OCI-LY3 (cell line): ENCODE results near the gene DUS2.

ENCODE experiments used
- H2AFZ ChIP-seq: fragments of 200-600, 300-600 bp; shearing (Covaris generic); 2 replicates; pipeline ENCODE4 v1.6.0; 2014; ENCODE audit warnings: antibody characterized with exemption, low read depth, low read length
- H3K27ac ChIP-seq: fragments of 200-600, 300-600 bp; sonication (generic); 2 replicates; pipeline ENCODE4 v1.5.1; 2014; ENCODE audit warnings: mild to moderate bottlenecking, low read length, moderate library complexity, mixed read lengths
- H3K27me3 ChIP-seq: fragments of 200-600, 300-600 bp; sonication (generic); 2 replicates; pipeline ENCODE4 v1.6.1; 2014; ENCODE audit warnings: low read depth, low read length, mixed read lengths
- H3K36me3 ChIP-seq: fragments of 200-600, 300-600 bp; sonication (generic); replicated peaks from 2 replicates; pipeline ENCODE3; 2014; ENCODE audit warnings: low read depth, low read length, mixed read lengths
- H3K4me1 ChIP-seq: fragments of 300-600, 200-600 bp; sonication (generic); 2 replicates; pipeline ENCODE4 v1.6.1; 2014; ENCODE audit warnings: low read length, mixed read lengths
- H3K4me2 ChIP-seq: fragments of 200-600, 300-600 bp; sonication (generic); 2 replicates; pipeline ENCODE4 v1.6.1; 2014; ENCODE audit warnings: low read length, mixed read lengths
- H3K4me3 ChIP-seq: fragments of 300-600, 200-600 bp; sonication (generic); 2 replicates; pipeline ENCODE4 v1.5.1; 2014; ENCODE audit warnings: antibody characterized with exemption, mild to moderate bottlenecking, low read length, moderate library complexity
- H3K79me2 ChIP-seq: fragments of 300-600, 200-600 bp; shearing (Covaris generic); 2 replicates; pipeline ENCODE4 v1.6.1; 2014; ENCODE audit warnings: mild to moderate bottlenecking, low read length, mixed read lengths
- H3K9ac ChIP-seq: fragments of 300-600, 200-600 bp; shearing (Covaris generic); 2 replicates; pipeline ENCODE4 v1.6.0; 2014; ENCODE audit warnings: mild to moderate bottlenecking, low read length, moderate library complexity
- H3K9me3 ChIP-seq: fragments of 200-600, 300-600 bp; shearing (Covaris generic); 2 replicates; pipeline ENCODE4 v1.6.1; 2014; ENCODE audit warnings: low read length, mixed read lengths; ENCODE audit not compliant: insufficient read depth
- H4K20me1 ChIP-seq: fragments of 200-600, 300-600 bp; sonication (generic); 2 replicates; pipeline ENCODE4 v1.6.1; 2016; ENCODE audit warnings: low read length, mixed read lengths; ENCODE audit not compliant: insufficient read depth
- EZH2phosphoT487 ChIP-seq: fragments of 200-600 bp; shearing (Covaris generic); IDR thresholded peaks from 2 replicates; pipeline ENCODE4 v1.6.1; 2018; ENCODE audit warnings: antibody characterized with exemption, mixed run types, low read depth
- TF ChIP-seq, protein P1 (sequence below): fragments of 200-600, 300-600 bp; sonication (generic); IDR thresholded peaks from 2 replicates; pipeline ENCODE4 v1.5.1; 2014; ENCODE audit warnings: antibody characterized with exemption, low read length, low read depth

Gene DUS2

GRCh38 chr16:68072038-68072695 is 49.1 kb downstream of the DUS2 start:
- H3K4me1 ChIP-seq = peaks cover 14% of the 10 kb centered on the region

DNA sequence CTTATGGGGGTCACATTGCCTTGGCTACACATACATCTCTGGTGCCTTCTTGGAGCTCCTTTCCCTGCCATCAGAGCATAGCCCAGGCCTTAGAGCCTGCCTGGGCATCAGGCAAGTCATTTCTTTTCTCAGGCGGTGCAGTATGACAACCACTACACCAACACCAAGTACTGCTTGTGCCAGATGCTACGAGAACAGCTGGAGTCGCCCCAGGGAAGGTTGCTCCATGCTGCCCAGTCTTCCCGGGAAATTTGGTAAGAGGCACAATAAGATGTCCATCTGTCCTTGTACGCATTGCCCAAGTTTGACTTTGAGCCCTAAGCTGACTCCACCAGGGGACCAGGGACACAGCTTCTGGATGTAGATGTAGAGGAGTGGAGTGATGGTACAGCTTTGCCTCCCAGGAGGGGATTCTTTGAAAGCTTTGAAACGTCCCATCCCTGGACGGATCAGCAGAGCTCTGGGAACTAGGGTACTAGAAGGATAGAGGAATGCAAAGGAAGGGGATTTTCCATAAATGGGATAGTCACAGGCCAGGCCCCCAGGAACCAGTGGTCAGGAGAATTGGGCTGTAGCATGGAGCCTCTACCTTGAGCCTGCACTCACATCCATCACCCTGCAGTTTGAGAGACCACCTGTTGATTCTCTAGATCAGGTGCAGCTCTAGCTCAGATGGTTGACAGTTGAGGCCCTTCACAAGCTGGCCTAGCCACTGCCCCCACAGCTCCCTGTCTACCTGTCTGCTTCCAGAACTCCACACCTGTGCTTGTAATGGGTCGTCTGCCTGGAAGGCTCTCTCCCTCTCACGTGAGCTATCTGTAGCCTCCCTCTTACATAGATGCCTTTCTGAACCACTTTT is 51.0 kb downstream of the DUS2 start:
- Histone ChIP-seq H3K36me3 (peaks cover 50% of the 10 kb centered on the region), H3K9ac (no peak overlapping the region), H3K27ac (0 out of 2 replicates have a peak overlapping the region, but pooled peaks have one; percentile 23), H3K27me3 (no peaks in the 10 kb centered on the region), H3K4me1 (peaks cover 14% of the 10 kb centered on the region), H3K4me2 (peak overlapping the region; percentile 34; the same call in 1 of the 2 replicates), H3K9me3 (no peaks in the 10 kb centered on the region), H2AFZ (no peak overlapping the region), H3K4me3 (no peak overlapping the region), H3K79me2 (no peaks in the 10 kb centered on the region), H4K20me1 (peaks cover 4% of the 10 kb centered on the region; the same call in 1 of the 2 replicates)
- no peak for TF ChIP-seq EZH2phosphoT487
- TF ChIP-seq, protein P1, sequence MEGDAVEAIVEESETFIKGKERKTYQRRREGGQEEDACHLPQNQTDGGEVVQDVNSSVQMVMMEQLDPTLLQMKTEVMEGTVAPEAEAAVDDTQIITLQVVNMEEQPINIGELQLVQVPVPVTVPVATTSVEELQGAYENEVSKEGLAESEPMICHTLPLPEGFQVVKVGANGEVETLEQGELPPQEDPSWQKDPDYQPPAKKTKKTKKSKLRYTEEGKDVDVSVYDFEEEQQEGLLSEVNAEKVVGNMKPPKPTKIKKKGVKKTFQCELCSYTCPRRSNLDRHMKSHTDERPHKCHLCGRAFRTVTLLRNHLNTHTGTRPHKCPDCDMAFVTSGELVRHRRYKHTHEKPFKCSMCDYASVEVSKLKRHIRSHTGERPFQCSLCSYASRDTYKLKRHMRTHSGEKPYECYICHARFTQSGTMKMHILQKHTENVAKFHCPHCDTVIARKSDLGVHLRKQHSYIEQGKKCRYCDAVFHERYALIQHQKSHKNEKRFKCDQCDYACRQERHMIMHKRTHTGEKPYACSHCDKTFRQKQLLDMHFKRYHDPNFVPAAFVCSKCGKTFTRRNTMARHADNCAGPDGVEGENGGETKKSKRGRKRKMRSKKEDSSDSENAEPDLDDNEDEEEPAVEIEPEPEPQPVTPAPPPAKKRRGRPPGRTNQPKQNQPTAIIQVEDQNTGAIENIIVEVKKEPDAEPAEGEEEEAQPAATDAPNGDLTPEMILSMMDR = no peak

More at GRCh38 chr16:68072038-68072695, 49.1 kb downstream of the DUS2 start:
- no peak for TF ChIP-seq EZH2phosphoT487
- TF ChIP-seq, protein P1 = no peak
- no peaks in the 10 kb centered on the region for H3K9me3 ChIP-seq
- peaks cover 37% of the 10 kb centered on the region for H3K36me3 ChIP-seq
- H2AFZ ChIP-seq = no peak overlapping the region
- no peak overlapping the region for H3K4me3 ChIP-seq
- no peaks in the 10 kb centered on the region for H3K27me3 ChIP-seq
- H3K4me2 ChIP-seq = no peak overlapping the region
- no peak overlapping the region for H3K9ac ChIP-seq
- no peaks in the 10 kb centered on the region for H3K79me2 ChIP-seq
- H4K20me1 ChIP-seq = peaks cover 4% of the 10 kb centered on the region; the same call in 1 of the 2 replicates
- no peak overlapping the region for H3K27ac ChIP-seq

GRCh38 chr16:68074850-68075555 is 51.9 kb downstream of the DUS2 start:
- Histone ChIP-seq H3K4me1 (peaks cover 14% of the 10 kb centered on the region), H3K9ac (no peak overlapping the region), H3K27ac (0 out of 2 replicates have a peak overlapping the region, but pooled peaks have one; percentile 23), H3K79me2 (no peaks in the 10 kb centered on the region), H3K27me3 (no peaks in the 10 kb centered on the region), H3K36me3 (peaks cover 52% of the 10 kb centered on the region), H4K20me1 (peaks cover 4% of the 10 kb centered on the region; the same call in 1 of the 2 replicates), H3K4me2 (peak overlapping the region; percentile 34; the same call in 1 of the 2 replicates), H3K9me3 (no peaks in the 10 kb centered on the region), H3K4me3 (no peak overlapping the region), H2AFZ (no peak overlapping the region)
- TF ChIP-seq, protein P1 = no peak
- no peak for TF ChIP-seq EZH2phosphoT487
